ENCODE results near the gene SPATA13. TPM values are rescaled to one million over a fixed set of nuclear protein-coding genes. Genes with fewer than 3 reads are reported as not detected.

The SPATA13 gene
- total RNA-seq, 1 experiment from 2014 or later = 5.1 TPM

DNA sequence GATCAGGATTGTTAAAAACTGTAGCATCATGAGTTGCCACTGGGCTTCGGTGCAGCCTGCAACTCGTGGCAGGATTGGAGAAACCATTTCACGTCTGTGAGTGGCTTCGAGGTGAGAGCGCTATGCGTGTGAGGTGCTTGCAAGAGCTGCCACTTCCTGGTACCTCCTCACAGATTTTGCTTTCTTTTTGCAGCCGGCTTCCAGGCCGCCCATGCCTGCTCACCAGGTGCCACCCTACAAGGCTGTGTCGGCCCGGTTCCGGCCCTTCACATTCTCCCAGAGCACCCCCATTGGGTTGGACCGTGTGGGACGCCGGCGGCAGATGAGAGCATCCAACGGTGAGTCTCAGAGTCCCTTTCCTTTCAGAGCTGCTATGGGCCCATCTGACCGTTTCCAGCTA is 91.0 kb downstream of the SPATA13 start:
- DNase-seq (ENCODE audit: low spot score) = no peak

DNA sequence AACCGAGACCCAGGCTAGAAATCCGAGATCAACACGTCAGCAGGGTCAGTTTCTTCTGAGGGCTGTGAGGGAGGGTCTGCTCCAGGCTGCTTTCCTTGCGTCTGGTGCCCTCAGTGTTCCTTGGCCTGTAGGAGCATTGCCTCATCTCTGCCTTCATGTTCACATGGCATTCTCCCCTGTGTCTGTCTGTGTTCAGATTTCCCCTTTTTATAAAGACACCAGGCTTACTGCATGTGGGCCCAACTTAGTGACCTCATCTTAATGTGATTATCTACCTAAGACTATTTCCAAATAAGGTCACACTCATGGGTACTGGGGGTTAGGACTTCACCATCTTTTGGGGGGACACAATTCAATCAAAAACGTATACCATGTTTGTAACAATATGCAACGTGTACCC is 91.6 kb downstream of the SPATA13 start:
- no peak for DNase-seq (ENCODE audit: low spot score)

DNA sequence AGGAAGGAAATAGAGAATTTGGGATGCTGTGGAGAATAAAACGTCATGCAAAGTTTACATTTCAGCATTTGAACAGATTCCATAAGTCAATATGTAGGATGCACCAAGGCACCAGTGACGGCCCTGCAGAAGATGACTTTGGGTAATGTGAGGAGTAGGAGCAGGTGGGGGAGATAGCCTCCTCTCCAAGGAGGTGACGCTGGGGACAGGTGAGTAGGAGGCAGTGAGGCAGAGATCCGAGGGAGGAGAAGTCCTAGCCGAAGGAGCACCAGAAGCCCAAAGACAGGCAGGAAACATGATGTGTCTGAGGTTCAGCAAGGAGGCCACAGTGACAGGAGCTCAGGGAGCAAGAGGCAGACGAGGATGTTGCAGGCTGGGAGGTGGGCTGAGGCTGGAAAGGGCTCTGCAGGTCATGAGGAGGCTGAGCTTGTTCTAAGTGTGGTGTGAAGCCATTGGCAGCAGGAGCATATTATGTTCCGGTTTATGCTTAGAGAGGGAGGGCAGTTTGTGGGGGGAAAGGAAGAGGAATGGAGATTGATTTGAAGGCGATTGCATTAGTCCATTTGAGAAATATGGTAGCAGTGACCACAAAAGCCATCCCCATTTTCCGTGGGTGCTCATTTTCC is 93.1 kb downstream of the SPATA13 start:
- DNase-seq (ENCODE audit: low spot score) = no peak

DNA sequence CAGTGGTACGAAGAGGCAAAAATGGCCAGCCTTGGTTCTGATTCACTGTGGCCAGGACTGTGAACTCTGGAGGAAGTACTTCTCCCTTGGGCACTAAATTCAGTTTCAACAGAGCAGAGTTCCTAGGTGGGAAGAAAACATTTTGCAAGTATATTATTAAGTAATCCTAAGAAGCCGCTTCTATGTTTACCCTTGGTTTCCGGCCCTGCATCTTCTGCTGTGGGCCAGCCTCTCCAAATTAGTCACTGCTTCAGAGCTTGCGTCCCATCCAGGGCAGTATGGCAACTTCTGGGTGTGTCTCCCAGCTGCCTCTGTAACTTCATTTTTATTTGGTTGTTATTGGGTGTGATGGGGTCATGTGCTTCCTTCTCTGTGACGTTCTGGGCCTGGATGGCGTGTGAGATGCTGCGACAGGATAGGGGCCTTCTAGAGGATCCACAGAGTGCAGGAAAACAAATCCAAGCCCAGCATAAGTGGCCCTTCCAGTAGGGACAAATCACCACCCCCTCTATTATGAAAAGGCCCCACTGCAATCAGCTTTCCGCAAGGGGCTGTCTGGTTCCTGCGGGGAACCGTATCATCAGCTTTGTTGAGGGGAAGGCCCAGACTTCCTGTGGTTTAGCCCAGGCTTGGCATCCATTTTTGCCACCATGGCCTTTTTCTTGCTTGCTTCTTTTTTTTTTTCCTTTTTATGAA is 93.8 kb downstream of the SPATA13 start:
- no peak for DNase-seq (ENCODE audit: low spot score)

DNA sequence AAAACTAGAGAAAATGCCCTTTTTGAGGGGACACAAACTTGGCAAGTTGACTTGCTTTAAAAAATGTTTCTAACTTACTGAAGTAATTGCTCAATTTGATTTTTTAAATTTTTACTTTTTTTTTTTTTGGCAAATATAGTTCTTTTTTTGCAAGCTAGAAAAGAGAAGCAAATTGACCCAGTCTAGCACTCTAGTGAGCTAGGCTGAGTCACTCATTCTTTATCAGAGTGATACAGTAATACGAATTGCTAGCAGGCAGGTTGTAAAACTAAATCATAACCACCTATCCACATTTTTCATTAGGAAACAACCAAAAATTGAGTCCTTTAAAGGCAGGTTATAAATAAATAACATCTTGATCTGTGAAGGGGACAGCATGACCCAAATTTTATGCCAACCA is 97.0 kb downstream of the SPATA13 start:
- no peak for DNase-seq (ENCODE audit: low spot score)

DNA sequence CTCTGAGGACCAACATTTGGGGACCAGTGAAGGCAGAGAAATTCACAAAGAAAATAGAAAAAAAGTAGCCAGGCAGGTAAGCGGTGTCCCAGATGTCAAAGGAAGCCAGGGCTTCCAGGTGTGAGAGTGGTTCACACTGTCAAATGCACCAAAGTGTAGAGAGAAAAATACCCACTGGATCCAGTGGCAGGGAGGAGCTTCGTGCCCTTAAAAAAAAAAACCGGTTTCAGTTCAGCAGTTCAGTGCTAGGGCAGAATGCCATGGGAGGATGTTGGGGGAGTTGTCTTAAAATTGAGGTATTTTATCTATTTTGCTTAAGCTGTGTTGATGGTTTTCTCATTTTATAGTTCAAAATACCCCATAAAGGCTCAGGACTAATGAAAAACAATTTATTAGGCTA is 101.0 kb downstream of the SPATA13 start:
- DNase-seq (ENCODE audit: low spot score) = no peak

DNA sequence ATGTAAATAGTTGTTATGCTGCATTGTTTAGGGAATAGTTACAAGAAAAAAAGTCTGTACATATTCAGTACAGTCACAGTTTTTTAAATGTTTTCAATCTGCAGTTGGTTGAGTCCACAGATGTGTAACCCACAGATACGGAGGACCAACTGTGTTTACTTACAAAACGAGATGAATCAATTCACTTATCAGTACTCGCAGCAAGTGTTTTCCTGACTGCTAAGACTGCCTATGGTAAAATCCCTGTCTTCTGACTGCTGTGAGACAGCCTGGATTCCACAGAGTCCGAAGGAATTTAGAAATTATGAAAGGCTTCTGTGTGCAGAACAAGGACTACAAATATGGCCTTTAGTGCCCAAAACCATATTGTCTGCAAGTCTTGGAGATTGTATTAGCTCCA is 103.1 kb downstream of the SPATA13 start:
- no peak for DNase-seq (ENCODE audit: low spot score)

DNA sequence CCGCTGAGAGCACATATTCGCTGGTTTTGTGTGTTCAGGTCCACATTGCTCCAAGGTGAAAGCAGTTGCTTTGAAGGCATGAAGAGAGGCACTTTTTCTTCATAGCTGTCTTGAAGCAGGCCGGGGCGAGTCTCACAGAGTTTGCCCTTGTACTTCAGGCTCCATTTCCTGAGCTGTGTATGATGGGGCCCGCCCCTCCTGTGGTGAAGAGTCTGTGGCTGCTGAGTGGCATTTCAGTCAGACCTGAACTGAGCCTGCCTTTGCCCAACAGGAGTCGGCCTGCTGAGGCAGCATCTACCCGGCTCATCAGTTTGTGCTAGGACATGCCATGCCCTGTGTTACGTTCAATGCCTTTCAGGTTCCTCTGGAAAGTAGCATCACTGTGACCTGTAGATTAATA is 104.5 kb downstream of the SPATA13 start:
- DNase-seq (ENCODE audit: low spot score) = no peak

DNA sequence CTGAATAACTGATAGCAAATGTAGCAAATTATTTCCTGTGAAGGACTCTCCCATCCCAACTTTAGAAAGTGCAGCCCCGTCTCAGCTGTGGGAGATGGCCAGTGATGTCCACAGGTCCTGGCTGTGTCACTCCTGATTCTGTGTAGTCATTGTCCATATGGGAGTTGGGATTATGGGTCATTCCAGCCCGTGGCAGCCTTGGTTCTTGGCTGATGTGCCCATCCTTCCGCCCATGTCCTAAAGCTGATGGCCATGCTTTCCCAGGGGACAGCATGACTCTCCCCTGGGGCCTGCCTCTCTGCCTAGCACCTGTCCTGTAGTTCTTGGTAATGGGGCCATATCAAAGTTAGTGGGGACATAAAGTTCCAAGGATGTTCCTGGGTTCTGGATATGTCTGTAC is 104.9 kb downstream of the SPATA13 start:
- no peak for DNase-seq (ENCODE audit: low spot score)

DNA sequence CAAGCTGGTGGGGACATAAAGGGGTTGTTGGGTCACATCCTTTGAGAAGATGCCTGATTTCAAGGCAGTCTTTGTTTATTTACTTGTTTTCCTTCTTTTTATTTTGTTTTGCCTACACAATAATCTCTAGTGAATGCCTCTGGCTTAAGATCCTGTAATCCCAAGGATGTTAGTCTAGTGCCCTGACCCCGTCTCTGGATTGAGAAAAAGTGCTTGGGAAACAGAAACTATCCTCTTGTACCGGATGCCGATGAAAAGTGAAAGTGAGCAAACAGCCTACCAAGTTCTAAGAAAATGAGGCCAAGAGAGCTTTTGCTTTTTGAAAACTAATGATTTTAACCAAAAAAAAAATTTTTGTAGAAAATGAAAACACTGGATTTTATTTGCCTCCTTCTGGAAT is 106.8 kb downstream of the SPATA13 start:
- no peak for DNase-seq (ENCODE audit: low spot score)

DNA sequence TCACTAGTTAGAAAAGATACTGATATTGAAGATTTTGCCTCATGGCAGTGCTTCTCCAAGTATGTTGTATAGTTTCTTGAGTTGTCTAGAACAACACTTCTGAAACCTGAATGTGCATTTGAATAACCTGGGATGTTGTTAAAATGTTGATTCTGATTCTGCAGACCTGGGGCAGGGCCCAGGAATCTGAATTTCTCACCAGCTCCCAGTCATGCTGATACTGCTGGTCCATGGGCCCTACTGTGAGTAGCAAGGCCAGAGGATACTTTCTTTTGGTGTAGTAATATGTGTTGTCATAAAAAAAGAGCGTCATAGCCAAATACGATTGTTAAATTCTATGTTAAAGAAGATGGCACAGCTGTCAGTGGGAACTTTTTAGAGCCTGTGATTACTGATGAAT is 107.3 kb downstream of the SPATA13 start:
- no peak for DNase-seq (ENCODE audit: low spot score)

DNA sequence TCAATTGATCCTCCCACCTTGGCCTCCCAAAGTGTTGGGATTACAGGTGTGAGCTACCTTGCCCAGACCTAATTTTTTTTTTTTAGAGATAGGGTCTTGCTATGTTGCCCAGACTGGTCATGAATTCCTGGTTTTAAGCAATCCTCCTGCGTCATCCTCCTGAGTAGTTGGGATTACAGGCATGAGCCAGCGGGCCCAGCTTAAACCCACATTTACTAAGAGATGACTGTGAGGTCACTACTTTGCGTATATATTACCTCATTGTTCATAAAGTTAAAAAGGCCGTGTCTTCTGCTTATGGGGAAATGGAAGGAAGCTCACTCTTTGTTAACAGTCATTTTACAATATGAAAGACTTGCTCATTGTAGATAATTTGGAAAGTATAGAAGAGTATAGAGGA is 109.3 kb downstream of the SPATA13 start:
- no peak for DNase-seq (ENCODE audit: low spot score)

DNA sequence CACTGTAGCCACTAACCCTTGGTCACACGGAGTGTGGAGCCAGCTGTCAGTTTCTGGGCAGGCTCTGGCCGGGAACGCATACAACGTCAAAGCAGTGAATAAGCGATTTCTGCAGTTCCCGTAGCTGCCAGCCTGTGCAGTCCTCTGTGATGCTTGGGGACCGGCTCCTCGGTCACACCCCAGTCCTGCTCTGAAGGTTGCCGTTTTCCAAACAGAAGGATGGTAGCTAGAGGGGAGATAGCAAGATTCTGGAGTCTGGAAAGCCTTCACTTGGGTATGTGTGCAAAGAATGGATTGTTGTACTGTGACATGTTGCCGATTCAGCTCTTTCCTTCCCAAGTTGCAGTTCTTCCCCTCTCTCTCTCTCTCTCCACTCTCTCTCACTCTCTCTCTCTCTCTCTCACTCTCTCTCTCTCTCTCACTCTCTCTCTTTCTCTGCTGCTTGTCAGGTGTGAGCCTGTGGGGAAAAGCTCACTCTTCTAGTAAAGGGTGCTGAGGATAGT is 110.2 kb downstream of the SPATA13 start:
- peak; percentile 52 for DNase-seq (ENCODE audit: low spot score)

DNA sequence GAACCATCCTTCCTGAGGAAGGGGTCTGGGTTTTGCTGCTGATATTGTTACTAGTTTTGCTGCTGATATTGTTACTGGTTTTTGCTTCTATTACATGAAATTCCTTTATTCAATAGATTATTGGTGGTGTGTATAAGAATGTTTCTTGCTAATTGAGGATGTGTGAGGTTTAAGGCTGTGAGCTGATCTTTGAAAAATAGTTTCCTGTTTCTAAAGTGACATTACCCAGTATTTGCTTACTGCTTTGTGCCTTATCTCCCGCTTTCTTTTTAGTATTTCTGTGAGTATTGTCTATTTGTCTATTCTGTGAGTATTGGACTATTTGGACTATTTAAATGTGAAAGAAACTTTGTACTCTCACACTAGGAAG is 110.7 kb downstream of the SPATA13 start:
- DNase-seq (ENCODE audit: low spot score) = no peak

DNA sequence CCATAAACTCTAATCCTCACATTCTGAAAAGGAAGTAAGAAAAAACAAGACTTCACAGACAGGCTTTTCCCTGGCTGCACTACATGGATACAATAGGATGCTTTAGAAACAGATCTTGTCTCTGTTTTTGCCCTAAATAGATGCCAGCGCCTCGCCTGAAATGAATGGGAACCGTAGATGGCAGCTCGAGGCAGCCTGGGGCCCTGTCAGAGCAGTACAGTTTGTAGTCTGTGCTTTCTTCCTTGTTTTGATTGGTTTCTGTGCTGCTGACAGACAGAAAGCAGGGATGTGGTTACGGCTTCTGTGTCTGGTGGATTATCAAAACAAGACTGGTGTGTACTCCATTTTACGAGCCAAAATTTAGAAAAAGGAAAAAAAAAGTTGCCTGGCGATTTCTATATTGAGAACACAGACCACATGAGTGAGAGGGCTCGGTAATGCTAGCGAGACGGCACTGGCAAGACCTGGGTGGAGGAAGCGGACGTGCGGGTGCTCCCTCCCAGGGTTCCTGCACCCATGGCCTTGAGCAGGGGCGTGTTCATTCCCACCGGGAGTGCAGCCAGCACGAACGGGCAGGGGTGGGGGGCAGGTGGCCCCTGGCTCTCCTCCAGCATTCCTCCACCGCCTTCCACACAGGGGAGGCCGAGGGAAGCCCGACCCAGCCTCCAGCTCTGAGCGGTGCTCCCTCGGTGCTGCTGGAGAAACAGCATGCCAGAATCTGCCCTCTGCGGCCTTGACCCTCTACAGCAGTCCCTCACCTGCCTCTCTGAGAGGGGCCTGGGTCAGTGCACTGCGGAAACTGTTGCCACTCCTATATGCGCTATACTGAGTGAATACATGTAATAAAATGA is 111.3 kb downstream of the SPATA13 start:
- peak; percentile 13 for DNase-seq (ENCODE audit: low spot score)

DNA sequence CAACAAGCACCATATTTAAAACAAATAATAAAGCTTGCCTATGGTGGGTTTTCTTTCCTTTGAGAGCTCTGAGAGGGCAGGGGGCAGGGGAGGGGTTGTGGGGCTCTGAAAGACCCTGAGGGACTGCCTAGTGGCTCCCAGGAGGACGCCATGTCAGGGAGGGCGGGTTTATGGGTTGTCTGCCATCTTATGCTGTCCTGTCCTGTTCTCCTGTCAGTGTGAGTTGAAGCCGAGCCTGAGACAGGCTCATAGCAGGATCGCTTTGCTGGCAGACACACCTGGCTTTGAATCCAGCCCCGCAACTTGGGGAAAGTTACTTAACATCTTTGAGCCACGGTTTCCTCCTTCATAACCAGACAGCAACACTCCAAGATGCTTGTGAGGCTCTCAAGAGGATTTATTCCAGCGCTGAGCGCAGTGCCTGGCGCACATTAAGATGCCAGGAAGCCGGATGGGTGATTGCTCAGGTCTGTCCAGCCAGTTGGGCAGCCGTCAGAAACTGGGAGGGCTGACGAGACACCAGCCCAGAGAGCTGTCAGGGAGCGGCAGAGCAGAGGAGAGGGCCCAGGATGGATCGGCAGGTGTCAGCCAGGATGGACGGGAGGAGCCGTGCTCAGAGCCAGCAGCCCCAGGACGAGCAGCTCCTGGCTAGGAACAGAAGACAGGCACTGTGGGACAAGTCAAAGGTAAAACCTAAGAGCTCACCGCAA is 112.1 kb downstream of the SPATA13 start:
- no peak for DNase-seq (ENCODE audit: low spot score)

DNA sequence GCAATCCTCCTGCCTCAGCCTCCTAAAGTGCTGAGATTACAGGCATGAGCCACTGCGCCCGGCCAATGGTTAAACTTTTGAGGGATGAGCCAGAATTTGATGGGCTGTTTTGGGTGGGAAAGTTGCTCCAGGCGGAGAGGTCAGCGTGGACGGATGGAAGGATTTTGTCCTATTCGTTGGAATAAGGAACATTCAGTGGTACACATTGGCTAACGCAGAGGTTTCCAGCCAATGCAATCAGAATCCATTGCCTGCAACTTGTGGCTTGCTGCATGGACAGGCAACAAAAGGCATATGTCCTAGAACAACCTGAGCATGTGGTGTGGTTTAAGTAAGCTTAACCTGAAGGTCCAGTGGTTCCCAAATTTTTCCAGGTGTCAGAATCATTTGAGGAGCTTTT is 113.4 kb downstream of the SPATA13 start:
- DNase-seq (ENCODE audit: low spot score) = no peak

DNA sequence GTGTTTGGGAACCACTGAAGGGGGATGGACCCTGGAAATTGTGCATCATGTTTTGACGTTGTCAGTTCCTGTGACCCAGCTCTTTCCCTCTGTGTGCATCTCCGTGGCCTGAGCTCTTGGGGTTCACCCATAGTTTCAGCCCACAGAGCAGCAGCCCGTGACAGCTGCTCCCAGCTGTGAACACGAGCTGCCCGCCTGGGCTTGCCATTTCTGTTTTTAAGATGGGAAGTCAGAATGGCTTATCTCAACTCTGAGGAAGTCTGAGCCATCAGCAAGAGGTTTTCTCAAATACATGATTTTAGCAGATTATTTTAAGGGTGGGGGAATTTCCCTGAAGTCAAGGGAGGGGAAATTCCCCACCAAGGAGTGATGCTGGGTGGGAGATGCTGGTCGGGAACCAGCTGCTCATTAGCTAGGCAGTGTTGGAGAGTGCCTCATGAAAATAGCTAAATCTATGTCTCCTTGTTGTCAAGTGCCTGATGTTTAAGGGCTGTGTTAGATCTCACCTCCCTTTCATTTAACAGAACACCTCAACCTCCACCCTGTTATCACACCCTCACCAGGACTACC is 114.0 kb downstream of the SPATA13 start:
- DNase-seq (ENCODE audit: low spot score) = no peak

DNA sequence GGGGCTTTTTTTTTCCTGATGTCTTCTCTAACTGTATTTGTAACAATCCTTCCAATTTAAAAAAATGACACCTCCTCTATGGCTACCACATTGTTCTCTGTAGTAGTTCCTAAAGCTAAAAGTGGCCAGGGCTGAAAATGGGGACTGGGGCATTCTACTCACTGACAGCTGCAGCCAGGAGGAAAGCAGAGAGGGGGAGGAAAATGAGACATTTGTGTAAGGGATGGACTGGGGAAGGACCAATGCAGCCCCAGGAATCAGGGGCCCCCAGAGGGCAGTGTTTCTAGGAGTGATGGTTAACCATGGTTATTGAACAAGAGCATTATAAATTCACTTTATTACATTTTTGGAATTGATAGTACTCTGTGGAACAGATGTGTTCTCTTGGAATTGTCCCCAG is 114.5 kb downstream of the SPATA13 start:
- no peak for DNase-seq (ENCODE audit: low spot score)

DNA sequence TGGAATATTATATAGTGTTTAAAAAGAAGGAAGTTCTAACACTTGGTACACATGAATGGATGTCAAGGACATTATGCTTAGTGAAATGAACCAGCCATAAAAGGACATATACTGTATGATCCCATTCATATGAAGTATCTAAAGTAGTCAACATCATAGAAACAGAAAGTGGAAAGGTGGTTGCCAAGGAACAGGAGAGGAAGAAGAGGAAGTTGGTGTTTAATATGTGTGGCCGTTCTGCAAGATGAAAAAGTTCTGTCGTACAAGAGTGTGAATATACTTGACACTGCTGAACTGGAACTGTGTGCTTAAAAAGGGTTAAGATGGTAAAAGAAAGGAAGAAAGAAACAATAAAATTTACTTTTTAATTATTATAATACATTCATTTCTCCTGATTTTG is 115.8 kb downstream of the SPATA13 start:
- DNase-seq (ENCODE audit: low spot score) = no peak

DNA sequence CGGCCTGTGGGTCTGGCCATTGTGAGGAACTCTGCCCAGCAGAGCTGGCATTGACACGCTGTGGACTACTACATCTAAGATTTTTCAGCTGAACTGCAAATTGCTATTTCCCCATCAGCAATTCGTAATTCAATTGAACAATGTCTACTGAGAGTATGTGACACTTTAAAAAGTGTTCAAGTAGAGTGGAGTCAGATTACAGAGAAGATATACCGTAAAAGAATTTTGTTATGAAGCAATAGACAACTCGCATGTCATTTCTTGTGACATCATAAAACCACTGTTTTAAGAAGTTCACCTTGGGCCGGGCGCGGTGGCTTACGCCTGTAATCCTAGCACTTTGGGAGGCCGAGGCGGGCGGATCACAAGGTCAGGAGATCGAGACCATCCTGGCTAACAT is 116.3 kb downstream of the SPATA13 start:
- DNase-seq (ENCODE audit: low spot score) = no peak

DNA sequence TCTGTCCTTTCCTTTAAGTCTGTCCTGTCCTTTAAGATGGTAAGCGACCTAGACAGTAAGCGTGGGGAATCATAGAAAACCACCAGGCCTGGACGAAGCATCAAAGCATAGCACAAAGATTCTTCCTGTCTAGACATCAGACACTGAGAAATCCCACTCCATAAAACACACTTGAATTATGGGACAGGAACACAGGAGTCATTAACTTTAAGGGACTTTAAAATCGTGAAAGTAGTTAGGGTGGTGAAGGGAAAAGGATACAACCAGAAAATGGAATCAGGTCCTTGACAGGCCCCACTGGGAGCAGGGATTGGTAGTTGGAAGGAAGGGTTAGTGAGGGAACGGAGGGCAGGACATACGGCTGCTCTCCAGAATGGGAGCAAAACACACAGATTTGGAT is 117.2 kb downstream of the SPATA13 start:
- no peak for DNase-seq (ENCODE audit: low spot score)

All from H4 (cell line).